HG02938 (cell line): ENCODE measurements around the gene SLC2A10.

ENCODE experiments used
- ATAC-seq: cut with Tn5 transposase; IDR thresholded peaks from one replicate; pipeline ENCODE4 v1.9.1; 2021; ENCODE audit warnings: mild to moderate bottlenecking, moderate library complexity; ENCODE audit not compliant: unreplicated experiment

Gene SLC2A10

GRCh38 chr20:46724343-46724959 is 15.0 kb downstream of the SLC2A10 start:
- ATAC-seq = no peak

- ATAC-seq = no peak
Observed at GRCh38 chr20:46725186-46726165, 16.0 kb downstream of the SLC2A10 start.

GRCh38 chr20:46731770-46732169 is 22.3 kb downstream of the SLC2A10 start:
- no peak for ATAC-seq

- no peak for ATAC-seq
Observed at GRCh38 chr20:46735436-46735835, 26.0 kb downstream of the SLC2A10 start.

- no peak for ATAC-seq
Observed at GRCh38 chr20:46739431-46740213, 30.2 kb downstream of the SLC2A10 start.

- no peak for ATAC-seq
Observed at GRCh38 chr20:46740214-46740609, 30.8 kb downstream of the SLC2A10 start.

- ATAC-seq = no peak
Observed at GRCh38 chr20:46741924-46742668, 32.6 kb downstream of the SLC2A10 start.

- no peak for ATAC-seq
Observed at GRCh38 chr20:46742669-46743045, 33.2 kb downstream of the SLC2A10 start.

- ATAC-seq = no peak
Observed at GRCh38 chr20:46743088-46743487, 33.6 kb downstream of the SLC2A10 start.

- no peak for ATAC-seq
Observed at GRCh38 chr20:46746956-46747526, 37.6 kb downstream of the SLC2A10 start.

GRCh38 chr20:46749147-46749546 is 39.7 kb downstream of the SLC2A10 start:
- ATAC-seq = no peak

GRCh38 chr20:46751856-46752255 is 42.4 kb downstream of the SLC2A10 start:
- no peak for ATAC-seq

- no peak for ATAC-seq
Observed at GRCh38 chr20:46752728-46753127, 43.3 kb downstream of the SLC2A10 start.

- no peak for ATAC-seq
Observed at GRCh38 chr20:46755483-46756413, 46.3 kb downstream of the SLC2A10 start.

- ATAC-seq = no peak
Observed at GRCh38 chr20:46756419-46756818, 47.0 kb downstream of the SLC2A10 start.

- ATAC-seq = no peak
Observed at GRCh38 chr20:46757135-46757534, 47.7 kb downstream of the SLC2A10 start.

GRCh38 chr20:46757754-46758678 is 48.6 kb downstream of the SLC2A10 start:
- ATAC-seq = no peak
